Left lobe of liver (tissue), 2 donors: ENCODE results near the gene UMPS. TPM values are rescaled to one million over a fixed set of nuclear protein-coding genes. Genes with fewer than 3 reads are reported as not detected.

Source experiments
- ATAC-seq: fragments of 200-7000 bp; cut with Tn5 transposase; one replicate; pipeline ENCODE4 v1.9.1; 2020; ENCODE audit warnings: mild to moderate bottlenecking, moderate library complexity
- DNase-seq: peaks from one replicate; pipeline ENCODE4 v3.0.0-alpha.2; 2020; ENCODE audit warnings: low spot score
- total RNA-seq: library from RNA; stranded (reverse); gene quantifications from one replicate; pipeline ENCODE4 v1.2.1, GENCODE V29; 2021
- donor health status: DM: no; HTN: no; CAD: no; lungs with moderate emphysema.
- donor health status: DM: no; HTN: yes; CAD: no.

UMPS gene
- total RNA-seq, 1 donor from 2014 or later, result 20.8 TPM

DNA sequence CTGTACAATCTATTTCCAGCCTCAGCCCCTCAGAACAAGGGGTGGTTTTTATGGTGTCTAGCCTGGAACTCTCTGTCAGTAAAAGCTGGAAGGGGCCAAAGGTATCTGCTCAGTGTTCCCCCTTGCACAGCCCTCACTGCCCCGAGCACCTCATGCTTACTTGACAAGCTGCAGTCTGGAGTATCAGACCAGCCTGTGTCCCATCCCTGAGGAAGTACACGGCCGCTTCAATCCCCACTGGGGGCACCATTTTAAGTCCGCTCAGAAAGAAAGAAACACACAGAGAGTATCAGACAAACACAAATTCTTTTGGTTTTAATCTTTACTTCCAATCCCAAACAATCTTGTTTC lies 32.4 kb downstream of the UMPS start:
- no peak for ATAC-seq
- no peak for DNase-seq

DNA sequence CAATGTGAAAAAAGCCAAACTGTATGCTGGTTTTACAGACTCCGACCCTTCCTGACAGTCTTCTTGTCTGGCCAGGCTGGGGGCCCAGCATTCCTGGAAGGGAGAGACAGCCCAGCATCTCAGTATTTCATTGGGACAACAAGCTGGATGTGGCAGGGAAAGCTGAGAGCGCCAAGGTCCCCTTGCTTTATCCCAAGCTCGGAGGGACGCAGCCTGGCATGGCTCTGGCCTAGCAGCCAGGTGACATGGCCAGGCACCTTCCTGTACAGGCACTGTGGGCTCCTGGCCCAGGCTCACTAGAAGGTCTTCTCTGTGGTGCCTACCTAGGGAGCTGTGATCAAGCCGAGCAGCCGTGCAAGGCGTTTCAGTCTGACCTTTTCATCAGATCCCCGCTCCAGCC lies 33.0 kb downstream of the UMPS start:
- ATAC-seq, result no peak
- no peak for DNase-seq

DNA sequence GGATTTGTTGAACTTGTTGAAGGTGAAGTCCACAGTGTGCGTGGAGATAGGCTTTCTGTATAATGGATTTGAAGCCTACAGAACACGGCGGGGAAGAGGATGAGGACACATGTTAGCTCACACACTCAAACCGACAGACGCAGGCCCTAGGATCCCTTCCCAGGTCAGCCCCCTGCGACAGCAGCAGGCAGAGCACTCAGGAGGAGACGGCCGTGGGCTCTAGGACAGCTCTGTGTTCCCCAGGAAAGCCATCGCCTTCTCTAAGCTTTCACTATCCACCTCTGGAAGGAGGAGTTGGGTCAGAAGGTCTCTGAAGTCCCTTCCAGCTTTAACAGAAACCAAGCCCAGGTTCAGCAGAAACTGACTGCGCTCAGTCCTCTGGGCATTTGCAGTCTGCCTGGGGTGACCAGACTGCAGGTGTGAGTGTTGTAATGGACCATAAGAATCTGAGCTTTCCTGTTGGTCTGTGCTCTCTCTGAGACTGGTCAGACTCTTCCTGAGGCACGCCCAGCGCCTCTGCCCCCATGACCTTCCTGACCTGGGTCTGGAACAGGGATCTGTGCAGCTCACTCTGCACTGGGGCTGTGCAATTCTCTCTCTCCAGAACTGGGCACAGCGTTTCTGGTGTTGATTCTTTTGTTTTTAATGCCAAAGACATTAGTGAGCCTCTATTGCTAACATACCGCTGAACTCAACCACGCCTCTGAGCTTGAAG lies 33.5 kb downstream of the UMPS start:
- DNase-seq, result no peak
- no peak for ATAC-seq

GRCh38 chr3:124764746-124765145 lies 34.5 kb downstream of the UMPS start:
- DNase-seq (no peak), ATAC-seq (no peak)

- no peak for ATAC-seq
These were observed 35.1 kb downstream of the UMPS start for GRCh38 chr3:124765197-124765840.

GRCh38 chr3:124766113-124767095 lies 36.2 kb downstream of the UMPS start:
- no peak for ATAC-seq
- no peak for DNase-seq

More at GRCh38 chr3:124765197-124765840, 35.1 kb downstream of the UMPS start:
- no peak for DNase-seq

DNA sequence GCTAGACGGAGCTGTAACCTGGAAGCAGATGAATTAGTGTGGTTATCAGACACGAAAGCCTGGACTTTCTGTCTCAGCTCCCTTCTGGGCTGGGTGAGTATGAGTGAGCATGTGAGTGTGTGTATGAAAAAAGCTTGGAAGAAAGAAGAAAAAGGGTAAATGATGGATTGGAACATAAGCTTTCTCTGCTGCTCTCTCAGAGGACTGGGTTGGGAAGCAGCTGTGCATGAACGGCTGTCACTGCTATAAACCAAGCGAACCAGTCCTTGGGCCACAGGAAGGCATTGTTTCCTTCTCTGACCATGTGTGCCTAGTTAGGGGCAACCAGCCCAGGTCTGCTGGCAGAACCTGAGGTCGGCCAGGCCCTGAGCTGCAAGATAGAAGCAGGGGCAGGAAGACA lies 37.0 kb downstream of the UMPS start:
- no peak for DNase-seq
- no peak for ATAC-seq

- DNase-seq (no peak), ATAC-seq (no peak)
These were observed 37.4 kb downstream of the UMPS start for GRCh38 chr3:124767691-124768090.

GRCh38 chr3:124768812-124769211 lies 38.6 kb downstream of the UMPS start:
- peak; percentile 64 for ATAC-seq
- no peak for DNase-seq

DNA sequence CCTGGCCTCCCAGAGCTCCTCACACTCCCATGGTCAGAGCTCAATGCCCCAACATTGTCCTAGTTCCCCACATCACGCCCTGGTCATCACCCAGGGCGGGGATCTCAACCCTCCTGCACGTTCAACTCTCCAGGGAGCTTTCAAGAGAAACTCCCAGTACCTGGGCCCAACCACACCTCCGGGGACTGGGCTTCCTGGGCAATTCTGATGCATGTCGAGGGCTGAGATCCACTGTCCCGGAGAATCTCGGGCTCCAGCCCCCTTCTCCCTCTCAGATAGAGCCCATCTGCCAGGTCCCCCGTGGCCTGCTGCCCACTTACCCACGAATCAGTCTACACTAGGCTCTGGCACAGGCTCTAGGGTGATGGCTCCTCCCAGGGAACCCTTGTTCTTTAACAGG lies 39.2 kb downstream of the UMPS start:
- no peak for ATAC-seq
- no peak for DNase-seq

GRCh38 chr3:124770336-124771082 lies 40.3 kb downstream of the UMPS start:
- DNase-seq (no peak), ATAC-seq (no peak)

DNA sequence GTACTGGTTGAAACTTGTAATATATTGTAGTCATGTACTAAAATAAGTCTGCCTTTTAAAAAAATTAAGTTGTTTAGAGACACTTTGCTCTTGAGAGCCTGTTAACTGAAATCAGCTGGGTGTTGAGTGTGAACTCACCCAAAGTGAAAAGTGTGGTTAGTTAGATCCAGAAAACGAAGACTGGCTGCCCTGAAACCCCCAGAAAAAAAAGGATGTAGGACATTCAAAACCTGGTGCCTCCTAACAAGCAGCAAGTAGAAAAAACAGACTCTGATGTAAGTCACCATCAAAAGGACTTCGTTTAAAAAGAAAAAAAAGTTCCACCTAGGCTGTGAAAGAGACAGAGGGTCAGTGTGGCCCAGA lies 40.8 kb downstream of the UMPS start:
- DNase-seq, result no peak
- ATAC-seq, result no peak

GRCh38 chr3:124772081-124772831 lies 42.0 kb downstream of the UMPS start:
- ATAC-seq, result peak; percentile 55

DNA sequence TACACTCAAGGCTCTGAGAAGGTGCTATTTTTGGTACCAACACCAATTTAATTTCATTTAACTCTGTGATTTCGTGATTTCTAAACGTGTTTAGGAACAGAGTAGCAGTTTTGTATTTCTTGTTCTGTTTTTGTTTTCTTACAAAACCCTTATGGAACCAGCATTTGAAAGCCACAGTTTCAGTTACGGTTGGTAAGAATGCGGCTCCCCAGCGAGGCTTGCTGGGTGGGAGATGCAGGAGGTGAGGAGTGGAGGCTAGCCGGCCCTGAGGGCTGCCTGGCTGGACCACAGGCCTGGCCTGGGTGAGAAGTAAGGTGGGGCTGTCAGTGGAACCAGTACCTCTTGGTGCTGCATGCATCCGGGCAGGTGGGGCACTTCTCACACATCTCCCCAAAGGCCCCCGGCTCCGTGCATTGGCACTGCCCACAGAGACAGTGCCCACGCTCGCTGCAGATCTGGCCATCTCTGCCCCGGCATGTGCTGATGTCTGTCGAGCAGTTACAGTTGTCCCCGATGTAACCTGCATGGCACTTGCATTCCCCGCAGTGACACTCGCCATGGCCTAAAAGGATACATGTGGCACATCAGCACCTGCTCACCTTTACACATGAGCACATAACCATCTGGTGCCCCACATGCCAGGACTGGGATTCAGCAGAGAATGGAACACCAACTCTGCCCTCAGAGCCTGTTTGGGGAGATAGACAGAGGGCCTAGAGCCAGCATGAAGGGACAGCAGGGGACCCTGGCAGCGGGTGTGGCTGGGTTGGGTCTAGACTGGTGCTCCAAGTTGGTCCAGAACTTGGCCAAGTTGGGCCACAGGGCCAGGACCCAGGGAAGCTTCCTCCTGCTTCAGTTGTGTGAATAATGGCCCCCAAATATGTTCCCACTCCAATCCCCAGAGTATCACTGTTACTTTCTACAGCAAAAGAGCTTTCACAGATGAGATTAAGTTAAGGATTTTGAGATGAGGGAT lies 43.4 kb downstream of the UMPS start:
- no peak for DNase-seq
- ATAC-seq, result no peak

More at GRCh38 chr3:124772081-124772831, 42.0 kb downstream of the UMPS start:
- no peak for DNase-seq

GRCh38 chr3:124774327-124774718 lies 44.1 kb downstream of the UMPS start:
- DNase-seq (no peak), ATAC-seq (peak; percentile 15)

DNA sequence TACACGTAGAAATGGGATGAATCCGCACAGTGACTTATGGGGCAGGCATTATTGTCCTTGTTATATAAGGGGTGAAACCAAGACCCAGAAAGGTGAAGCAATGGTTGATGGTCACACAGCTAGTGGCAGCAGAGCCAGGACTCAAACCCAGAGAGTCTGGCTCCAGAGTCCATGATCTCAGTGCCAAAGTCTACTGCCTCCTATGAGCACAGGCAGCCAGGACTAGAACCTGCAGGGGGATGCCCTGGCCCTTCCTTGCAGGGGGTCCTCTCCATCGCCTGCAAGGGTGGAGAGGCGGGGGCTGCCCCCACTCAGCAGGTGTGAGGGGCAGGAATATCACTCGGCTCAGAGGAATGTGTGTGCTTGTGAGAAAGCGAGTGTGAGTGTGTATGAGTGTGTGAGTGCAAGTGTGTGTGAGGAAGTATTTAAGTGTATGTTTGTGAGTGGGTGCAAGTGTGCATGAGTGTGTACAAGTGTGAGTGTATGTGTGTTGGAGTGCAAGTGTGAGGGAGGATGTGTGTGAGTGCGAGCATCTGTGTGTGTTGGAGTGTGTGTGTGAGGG lies 44.7 kb downstream of the UMPS start:
- peak; percentile 19 for ATAC-seq
- DNase-seq, result no peak

- ATAC-seq (no peak), DNase-seq (no peak)
These were observed 45.6 kb downstream of the UMPS start for GRCh38 chr3:124775877-124776276.

- ATAC-seq (no peak), DNase-seq (no peak)
These were observed 46.6 kb downstream of the UMPS start for GRCh38 chr3:124776856-124777255.
